NB4 (cell line): Measurements from ENCODE around the gene PRSS36.
"Not testable (repeated sequence)": the region's sequence is repeated elsewhere in the genome, so short reads cannot be mapped to it uniquely, and the experiment has no call there.

Experiments
- DNase-seq: peaks from one replicate; pipeline ENCODE4 v3.0.0; 2010; ENCODE audit warnings: low read depth
- H3K4me3 ChIP-seq: one replicate; pipeline ENCODE4 v1.5.1; 2011; ENCODE audit warnings: mild to moderate bottlenecking, low read depth, low read length, moderate library complexity
- MYC ChIP-seq: IDR thresholded peaks from 2 replicates; pipeline ENCODE4 v1.6.1; 2011; ENCODE audit warnings: low read depth, low read length
- POLR2A ChIP-seq: IDR thresholded peaks from 2 replicates; pipeline ENCODE4 v1.6.1; 2011; ENCODE audit warnings: mild to moderate bottlenecking; ENCODE audit not compliant: insufficient read length; ENCODE audit errors: extremely low read depth
- TF ChIP-seq, protein P1 (sequence below): IDR thresholded peaks from 2 replicates; pipeline ENCODE4 v1.6.1; 2011; ENCODE audit warnings: low read depth, low read length
- TF ChIP-seq, protein P2 (sequence below): IDR thresholded peaks from one replicate; pipeline ENCODE4 v1.5.1; 2012; ENCODE audit warnings: low read depth, low read length

PRSS36 gene

DNA sequence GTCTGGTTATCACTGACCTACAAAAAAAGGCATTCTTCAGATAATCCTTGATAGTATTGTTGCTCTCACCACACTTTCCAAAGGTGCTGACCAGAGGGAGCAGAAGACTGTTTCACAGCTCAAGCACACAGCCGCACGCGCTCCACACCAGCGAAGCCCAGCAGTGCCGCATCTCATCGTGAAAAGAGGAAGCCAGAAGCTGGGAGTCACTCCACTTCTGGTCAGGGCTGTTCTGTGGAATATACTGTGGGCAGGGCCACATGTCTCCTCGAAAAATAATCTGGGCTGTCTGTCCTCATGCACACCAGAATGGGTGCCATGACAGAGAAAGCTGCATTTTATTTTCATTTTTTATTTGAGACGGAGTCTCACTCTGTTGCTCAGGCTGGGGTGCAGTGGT lies 7.3 kb upstream of the PRSS36 start:
- no peak overlapping the region for H3K4me3 ChIP-seq
- TF ChIP-seq, protein P1, sequence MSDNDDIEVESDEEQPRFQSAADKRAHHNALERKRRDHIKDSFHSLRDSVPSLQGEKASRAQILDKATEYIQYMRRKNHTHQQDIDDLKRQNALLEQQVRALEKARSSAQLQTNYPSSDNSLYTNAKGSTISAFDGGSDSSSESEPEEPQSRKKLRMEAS = peak; percentile 79
- TF ChIP-seq MYC (peak; percentile 75), POLR2A (no peak)
- peak; percentile 82 for DNase-seq

DNA sequence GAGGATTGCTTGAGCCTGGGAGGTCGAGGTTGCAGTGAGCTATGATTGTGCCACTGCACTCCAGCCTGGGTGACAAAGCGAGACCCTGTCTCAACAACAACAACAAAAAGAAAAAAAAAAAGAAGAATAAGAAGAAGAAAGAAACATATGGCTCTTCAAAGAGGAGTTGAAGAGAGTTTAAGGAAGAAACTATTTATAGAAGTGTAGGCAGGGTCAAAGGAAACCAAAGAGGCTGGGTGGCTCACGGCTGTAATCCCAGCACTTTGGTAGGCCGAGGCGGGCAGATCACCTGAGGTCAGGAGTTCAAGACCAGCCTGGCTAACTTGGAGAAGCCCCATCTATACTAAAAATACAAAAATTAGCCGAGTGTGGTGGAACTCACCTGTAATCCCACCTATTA lies 1.1 kb upstream of the PRSS36 start:
- DNase-seq, H3K4me3 ChIP-seq: not testable (repeated sequence)

DNA sequence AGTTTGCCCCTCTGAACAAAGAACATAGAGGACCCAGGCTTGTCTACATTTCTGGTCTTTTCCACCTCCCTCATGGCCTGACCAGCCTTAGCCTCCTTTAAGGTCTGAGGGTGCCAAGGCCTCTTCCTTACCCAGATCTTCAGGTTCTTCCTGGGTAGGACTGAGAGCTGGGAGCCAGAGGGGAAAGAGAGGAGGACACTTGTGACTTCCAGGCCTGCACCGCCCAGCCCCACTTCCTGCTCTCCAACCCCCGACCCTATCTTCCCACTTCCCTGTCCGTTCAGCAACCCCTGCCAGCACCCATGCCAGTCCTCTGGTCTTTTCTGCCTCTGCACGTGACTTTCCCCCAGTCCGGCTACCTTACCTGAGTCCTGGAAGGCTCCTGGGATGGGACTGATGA lies 534 bp downstream of the PRSS36 start:
- TF ChIP-seq POLR2A (no peak), MYC (no peak)
- TF ChIP-seq, protein P1 = no peak
- TF ChIP-seq, protein P2, sequence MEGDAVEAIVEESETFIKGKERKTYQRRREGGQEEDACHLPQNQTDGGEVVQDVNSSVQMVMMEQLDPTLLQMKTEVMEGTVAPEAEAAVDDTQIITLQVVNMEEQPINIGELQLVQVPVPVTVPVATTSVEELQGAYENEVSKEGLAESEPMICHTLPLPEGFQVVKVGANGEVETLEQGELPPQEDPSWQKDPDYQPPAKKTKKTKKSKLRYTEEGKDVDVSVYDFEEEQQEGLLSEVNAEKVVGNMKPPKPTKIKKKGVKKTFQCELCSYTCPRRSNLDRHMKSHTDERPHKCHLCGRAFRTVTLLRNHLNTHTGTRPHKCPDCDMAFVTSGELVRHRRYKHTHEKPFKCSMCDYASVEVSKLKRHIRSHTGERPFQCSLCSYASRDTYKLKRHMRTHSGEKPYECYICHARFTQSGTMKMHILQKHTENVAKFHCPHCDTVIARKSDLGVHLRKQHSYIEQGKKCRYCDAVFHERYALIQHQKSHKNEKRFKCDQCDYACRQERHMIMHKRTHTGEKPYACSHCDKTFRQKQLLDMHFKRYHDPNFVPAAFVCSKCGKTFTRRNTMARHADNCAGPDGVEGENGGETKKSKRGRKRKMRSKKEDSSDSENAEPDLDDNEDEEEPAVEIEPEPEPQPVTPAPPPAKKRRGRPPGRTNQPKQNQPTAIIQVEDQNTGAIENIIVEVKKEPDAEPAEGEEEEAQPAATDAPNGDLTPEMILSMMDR = no peak
- H3K4me3 ChIP-seq = no peak overlapping the region
- no peak for DNase-seq

GRCh38 chr16:31148896-31149295 lies 970 bp downstream of the PRSS36 start:
- TF ChIP-seq, protein P1 = no peak
- TF ChIP-seq, protein P2 = no peak
- TF ChIP-seq MYC (no peak), POLR2A (no peak)
- no peak overlapping the region for H3K4me3 ChIP-seq
- DNase-seq = no peak

GRCh38 chr16:31148281-31148728 lies 1.6 kb downstream of the PRSS36 start:
- TF ChIP-seq, protein P1 = no peak
- TF ChIP-seq MYC = no peak
- no peak for DNase-seq
- H3K4me3 ChIP-seq = no peak overlapping the region

GRCh38 chr16:31147574-31147973 lies 2.3 kb downstream of the PRSS36 start:
- DNase-seq = no peak
- TF ChIP-seq, protein P2 = no peak
- TF ChIP-seq POLR2A = no peak
- no peak overlapping the region for H3K4me3 ChIP-seq

DNA sequence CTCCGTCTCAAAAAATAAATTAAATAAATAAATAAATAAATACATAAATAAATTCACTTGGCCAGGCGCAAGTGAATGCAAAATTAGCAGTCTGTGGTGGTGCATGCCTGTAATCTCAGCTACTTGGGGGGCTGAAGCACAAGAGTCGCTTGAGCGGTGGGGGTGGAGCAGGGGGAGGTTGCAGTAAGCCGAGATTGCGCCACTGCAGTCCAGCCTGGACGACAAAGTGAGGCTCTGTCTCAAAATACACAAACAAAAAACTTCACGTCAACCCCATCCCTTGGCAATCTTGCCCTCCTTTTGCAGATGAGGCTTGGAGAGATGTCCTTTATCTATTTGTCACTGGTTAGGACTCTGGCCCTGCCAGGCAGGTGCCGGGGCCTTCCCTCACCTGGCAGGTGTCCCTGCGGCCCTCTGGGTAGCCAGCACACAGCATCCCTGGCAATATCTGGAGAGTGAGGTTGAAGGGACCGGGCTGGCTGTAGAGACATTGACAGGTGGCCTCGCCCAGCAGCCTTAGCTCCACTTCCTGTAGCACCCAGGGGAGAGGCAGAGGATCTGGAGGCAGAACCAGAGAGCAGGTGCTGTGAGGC lies 4.4 kb downstream of the PRSS36 start:
- H3K4me3 ChIP-seq = no peak overlapping the region
- no peak for DNase-seq
- TF ChIP-seq, protein P2 = no peak
- TF ChIP-seq, protein P1 = no peak
- TF ChIP-seq MYC = no peak

DNA sequence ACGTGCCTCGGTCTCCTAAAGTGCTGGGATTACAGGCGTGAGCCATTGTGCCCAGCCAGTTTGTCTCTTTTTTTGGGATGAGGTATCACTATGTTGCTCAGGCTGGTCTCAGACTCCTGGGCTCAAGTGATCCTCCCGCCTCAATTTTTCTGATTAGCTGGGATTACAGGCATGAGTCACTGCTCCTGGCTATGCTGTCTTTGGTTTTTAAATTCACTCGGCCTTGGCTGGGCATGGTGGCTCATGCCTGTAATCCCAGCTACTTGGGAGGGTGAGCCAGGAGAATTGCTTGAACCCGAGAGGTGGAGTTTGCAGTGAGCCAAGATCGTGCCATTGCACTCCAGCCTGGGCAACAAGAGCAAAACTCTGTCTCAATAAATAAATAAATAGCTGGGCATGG lies 5.4 kb downstream of the PRSS36 start:
- not testable (repeated sequence) for H3K4me3 ChIP-seq, DNase-seq
